GM12873 (cell line): ENCODE measurements around the gene CLDN25.
A peak's percentile ranks its signal among the peaks of the same experiment; 100 is the strongest.

Experiments
- CTCF ChIP-seq: IDR thresholded peaks from 2 replicates; pipeline ENCODE4 v1.5.1; 2012; ENCODE audit warnings: low read depth, mild to moderate bottlenecking, moderate library complexity, low read length, control low read depth; ENCODE audit not compliant: insufficient read depth; ENCODE audit errors: missing control alignments

The CLDN25 gene

GRCh38 chr11:113789675-113790320 is 10.2 kb downstream of the CLDN25 start:
- no peak for TF ChIP-seq CTCF

GRCh38 chr11:113796663-113797259 is 17.2 kb downstream of the CLDN25 start:
- peak; percentile 77 for TF ChIP-seq CTCF

- TF ChIP-seq CTCF = no peak
These were observed 23.0 kb downstream of the CLDN25 start for GRCh38 chr11:113802621-113803020.

- TF ChIP-seq CTCF = no peak
These were observed 26.0 kb downstream of the CLDN25 start for GRCh38 chr11:113805640-113806039.

GRCh38 chr11:113806406-113806805 is 26.8 kb downstream of the CLDN25 start:
- TF ChIP-seq CTCF = peak; percentile 68

GRCh38 chr11:113808931-113809330 is 29.3 kb downstream of the CLDN25 start:
- TF ChIP-seq CTCF = no peak

GRCh38 chr11:113814181-113814580 is 34.6 kb downstream of the CLDN25 start:
- no peak for TF ChIP-seq CTCF
